ENCODE data around the gene HM13.

HM13 gene

GRCh38 chr20:31568041-31568731 lies 53.9 kb downstream of the HM13 start:
- no peak for TF ChIP-seq CTCF (IDR thresholded peaks at IDR 0.05)
- peaks cover 2% of the 10 kb centered on the region for H3K27me3 Mint-ChIP-seq (ENCODE audit: low read depth, poor library complexity)
- H3K36me3 Mint-ChIP-seq (ENCODE audit: low read depth), result peaks cover 13% of the 10 kb centered on the region
- peak overlapping the region; percentile 94 for H3K27ac Mint-ChIP-seq
- H3K4me1 Mint-ChIP-seq, result peaks cover 42% of the 10 kb centered on the region
- H3K4me3 Mint-ChIP-seq, result no peak overlapping the region
- H3K9me3 Mint-ChIP-seq, result no peaks in the 10 kb centered on the region
- no peak for DNase-seq

- Mint-ChIP-seq H3K27me3 (ENCODE audit: low read depth, poor library complexity) (peaks cover 2% of the 10 kb centered on the region), H3K4me3 (no peak overlapping the region), H3K27ac (peak overlapping the region; percentile 86), H3K9me3 (no peaks in the 10 kb centered on the region), H3K36me3 (ENCODE audit: low read depth) (peaks cover 12% of the 10 kb centered on the region), H3K4me1 (peaks cover 48% of the 10 kb centered on the region)
- DNase-seq, result no peak
- TF ChIP-seq CTCF (IDR thresholded peaks at IDR 0.05), result no peak
Measured at GRCh38 chr20:31568773-31569162, 54.5 kb downstream of the HM13 start.

GRCh38 chr20:31569163-31570020 lies 55.1 kb downstream of the HM13 start:
- Mint-ChIP-seq H3K27ac (peak overlapping the region; percentile 86), H3K27me3 (ENCODE audit: low read depth, poor library complexity) (peaks cover 2% of the 10 kb centered on the region), H3K36me3 (ENCODE audit: low read depth) (peaks cover 7% of the 10 kb centered on the region), H3K4me3 (no peak overlapping the region), H3K4me1 (peaks cover 54% of the 10 kb centered on the region), H3K9me3 (no peaks in the 10 kb centered on the region)
- DNase-seq, result peak; percentile 76
- peak; percentile 82 for TF ChIP-seq CTCF (IDR thresholded peaks at IDR 0.05)

- H3K4me3 Mint-ChIP-seq, result no peak overlapping the region
- TF ChIP-seq CTCF (IDR thresholded peaks at IDR 0.05), result no peak
- H3K27me3 Mint-ChIP-seq (ENCODE audit: low read depth, poor library complexity), result peaks cover 2% of the 10 kb centered on the region
- no peak for DNase-seq
- H3K9me3 Mint-ChIP-seq, result no peaks in the 10 kb centered on the region
- no peak overlapping the region for H3K27ac Mint-ChIP-seq
- peaks cover 5% of the 10 kb centered on the region for H3K36me3 Mint-ChIP-seq (ENCODE audit: low read depth)
- peaks cover 54% of the 10 kb centered on the region for H3K4me1 Mint-ChIP-seq
Measured at GRCh38 chr20:31570021-31570463, 55.8 kb downstream of the HM13 start.

- Mint-ChIP-seq H3K4me1 (peaks cover 56% of the 10 kb centered on the region), H3K4me3 (peak overlapping the region; percentile 49), H3K9me3 (no peaks in the 10 kb centered on the region), H3K27ac (no peak overlapping the region), H3K36me3 (ENCODE audit: low read depth) (no peaks in the 10 kb centered on the region), H3K27me3 (ENCODE audit: low read depth, poor library complexity) (peaks cover 2% of the 10 kb centered on the region)
- no peak for DNase-seq
- no peak for TF ChIP-seq CTCF (IDR thresholded peaks at IDR 0.05)
Measured at GRCh38 chr20:31570735-31571617, 56.7 kb downstream of the HM13 start.
